Suppressor macrophage treated with lipopolysaccharide for 1 hour (primary cell): ENCODE data around the gene NCK1.

Experiments used
- DNase-seq, 3 donors: peaks; one replicate each; pipeline ENCODE4 v3.0.0-alpha.2; 2020 to 2022

Gene NCK1

DNA sequence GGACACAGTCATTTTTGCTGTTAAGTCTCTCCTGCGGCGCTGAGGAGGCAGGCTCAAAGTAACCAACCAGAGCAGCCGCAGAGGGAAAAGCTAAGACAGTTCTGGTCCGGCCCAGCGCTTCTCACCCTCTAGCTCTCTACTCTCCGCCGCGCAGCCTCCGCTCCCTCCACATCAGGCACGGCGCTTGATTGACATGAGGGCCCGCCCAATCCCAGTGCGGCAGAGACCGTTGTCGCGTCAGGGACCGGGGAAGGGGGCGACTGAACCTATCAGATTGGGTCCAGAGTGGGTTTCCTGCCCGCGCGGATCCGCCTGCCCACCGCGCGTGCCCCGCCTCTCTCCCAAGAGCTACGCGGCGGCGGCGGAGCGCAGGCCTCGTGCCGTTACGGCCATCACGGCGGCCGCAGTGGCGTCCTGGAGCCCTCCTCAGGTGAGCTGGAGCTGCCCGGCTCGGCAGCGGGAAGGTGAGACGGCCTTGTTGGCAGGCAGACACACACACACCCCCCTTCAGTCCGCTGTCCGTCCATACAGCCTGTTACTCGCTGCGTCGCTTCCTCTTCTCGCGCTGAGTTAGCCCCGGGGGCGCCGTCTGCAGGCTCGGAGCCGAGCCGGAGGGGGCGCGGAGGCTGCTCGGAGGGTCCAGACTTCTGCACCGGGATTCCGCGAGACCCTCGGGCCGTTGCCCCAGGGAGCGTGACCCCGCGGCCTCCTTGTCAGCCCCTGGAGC lies at the start of gene NCK1:
Gene NCK1 (plus strand): TSS at position 319 of the 727 bp plus-strand sequence. CDS start 65,794 bp downstream, outside the sequence.
- DNase-seq, result peak; percentile 97

DNA sequence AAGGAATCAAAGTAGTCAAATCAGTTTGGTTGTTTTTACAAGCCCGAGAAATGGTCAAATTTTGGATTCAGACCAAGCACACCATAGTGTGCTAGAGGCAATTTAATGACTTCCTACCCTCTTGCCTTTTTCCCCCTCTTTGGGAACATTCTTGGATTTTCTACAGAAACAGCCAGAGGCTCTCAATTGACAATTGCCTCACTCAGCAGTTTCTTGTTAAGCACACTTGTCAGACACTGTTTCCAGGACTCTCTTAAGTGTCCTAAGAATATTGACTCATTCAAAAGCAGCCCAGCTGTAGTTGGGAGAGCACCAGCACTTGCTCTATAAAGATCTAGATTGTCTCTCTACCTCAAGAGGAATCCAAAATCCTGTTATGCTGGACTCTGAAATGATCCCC lies 44.6 kb upstream of the NCK1 start:
- DNase-seq, result no peak

DNA sequence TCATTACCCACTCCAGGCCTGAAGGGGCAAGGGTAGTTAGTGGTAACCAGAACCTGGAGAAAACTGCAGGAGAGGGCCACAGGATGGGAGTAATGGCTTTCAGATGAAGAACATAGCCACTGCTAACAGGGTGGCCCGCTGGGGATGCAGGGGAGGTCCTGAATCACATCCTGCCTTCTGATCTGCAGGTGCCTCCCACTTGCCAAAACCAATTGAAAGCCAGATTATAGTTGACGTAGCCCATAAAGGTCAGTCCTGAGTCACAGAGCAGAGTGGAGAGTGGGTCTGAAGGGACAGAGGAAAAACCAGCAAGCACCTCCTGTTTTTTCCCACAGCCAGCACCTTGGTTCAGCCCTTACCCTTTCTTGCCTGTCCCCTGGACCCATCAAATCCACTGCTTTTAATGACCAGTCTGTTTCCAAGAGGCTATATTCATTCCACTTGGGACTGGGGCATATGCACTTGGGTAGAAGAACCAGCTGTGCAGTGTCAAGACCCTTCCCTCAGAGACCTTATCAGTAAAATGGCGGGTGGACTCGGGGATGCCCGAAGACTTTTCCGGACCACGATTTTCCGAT lies 43.7 kb upstream of the NCK1 start:
- peak in 2 of 3 donors; percentile 11 to 36 for DNase-seq

DNA sequence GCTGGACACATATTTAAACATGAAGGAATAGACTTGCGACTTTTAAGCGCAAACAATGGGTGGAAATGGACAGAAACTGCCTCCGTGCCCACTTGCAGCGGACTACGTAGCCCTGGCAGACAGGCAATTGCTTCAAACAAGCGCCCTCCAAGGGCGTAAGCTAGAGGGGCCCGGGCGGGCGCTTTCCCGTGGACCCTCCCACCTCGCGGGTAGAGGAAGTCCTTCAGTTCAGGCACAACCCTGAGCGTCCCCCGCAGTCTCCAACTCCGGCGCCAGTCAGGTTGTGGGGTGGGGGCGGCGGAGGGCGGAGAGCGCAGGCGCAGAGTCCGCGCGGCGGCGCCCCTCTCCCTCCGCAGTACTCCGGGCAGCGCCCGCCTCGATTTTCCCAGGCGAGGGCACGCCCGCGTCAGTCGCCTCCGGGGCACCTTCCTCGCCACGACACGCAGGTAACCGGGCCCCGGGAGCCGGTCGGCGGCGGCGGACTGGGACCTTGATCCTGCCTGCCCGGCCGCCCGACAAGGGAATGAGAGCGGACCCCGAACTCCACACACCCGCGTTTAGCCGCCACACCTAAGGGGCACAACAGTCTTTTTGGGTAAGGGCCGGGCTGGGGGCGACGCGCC lies 43.1 kb upstream of the NCK1 start, which contains the start of gene SLC35G2:
Gene SLC35G2 (plus strand): TSS at position 358 of the 623 bp plus-strand sequence. CDS start 35,335 bp downstream, outside the sequence.
- peak; percentile 30 to 48 (median 33) for DNase-seq

DNA sequence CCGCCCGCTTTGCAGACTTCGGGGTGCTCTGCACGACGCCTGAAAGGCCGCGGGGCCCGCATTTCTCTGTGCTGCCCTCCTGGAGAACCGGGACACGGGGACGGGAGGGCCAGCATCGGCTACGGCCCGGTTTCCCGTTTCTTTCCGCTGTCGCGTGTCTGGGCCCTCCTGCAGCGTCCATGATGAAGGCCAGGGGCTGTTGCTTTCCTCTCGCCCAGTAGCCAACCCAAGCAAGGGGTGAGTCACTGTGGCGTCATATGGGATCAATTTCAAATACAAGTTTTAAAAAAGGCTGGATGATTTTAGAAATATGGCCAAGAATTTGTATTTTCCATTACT lies 42.6 kb upstream of the NCK1 start:
- DNase-seq, result peak; percentile 42 to 52 (median 52)

DNA sequence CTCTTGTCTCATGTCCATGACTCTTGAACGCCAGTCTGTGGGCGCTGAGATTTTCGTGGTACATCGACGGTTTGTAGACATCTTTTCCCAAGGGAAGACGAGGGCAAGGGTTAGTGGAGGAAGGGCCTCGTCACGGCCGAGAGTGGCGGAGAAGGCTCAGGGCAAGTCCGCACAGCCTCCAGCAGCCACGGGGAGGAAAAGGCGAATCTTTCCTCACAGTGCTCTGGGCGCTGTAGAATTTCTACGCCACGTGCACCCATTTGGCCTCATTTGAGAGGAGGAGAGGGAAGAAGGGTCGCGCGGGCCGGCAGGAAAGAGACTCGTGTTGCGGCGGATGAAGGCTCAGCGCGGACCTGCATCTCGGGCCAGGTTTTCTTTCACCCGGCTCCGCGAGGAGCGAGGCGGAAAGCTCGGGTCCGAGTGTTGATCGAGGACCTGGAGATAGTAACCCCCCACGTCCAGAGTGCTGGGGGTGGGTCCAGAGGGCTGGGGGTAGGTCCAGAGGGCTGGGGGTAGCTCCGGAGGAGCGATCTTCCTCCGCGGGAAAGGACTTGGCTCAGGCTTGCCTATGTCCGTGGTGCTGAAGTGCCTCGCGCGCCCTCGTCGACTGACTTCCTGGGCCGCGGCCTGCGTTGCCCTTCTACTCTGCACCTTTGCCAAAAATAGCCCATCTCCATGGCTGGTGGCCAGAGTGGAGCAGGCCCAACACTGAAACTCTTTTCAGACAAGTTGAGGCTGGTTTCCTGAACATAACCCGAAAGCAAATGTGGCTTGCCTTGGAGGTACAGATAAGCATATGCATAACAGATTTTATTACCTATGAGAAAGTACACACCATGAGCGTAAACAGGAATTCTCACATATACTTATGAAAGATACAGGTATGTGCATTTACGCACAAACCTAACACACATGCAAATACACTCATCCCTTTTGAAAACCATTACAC lies 42.0 kb upstream of the NCK1 start:
- DNase-seq, result peak in 2 of 3 donors; percentile 46 to 60

DNA sequence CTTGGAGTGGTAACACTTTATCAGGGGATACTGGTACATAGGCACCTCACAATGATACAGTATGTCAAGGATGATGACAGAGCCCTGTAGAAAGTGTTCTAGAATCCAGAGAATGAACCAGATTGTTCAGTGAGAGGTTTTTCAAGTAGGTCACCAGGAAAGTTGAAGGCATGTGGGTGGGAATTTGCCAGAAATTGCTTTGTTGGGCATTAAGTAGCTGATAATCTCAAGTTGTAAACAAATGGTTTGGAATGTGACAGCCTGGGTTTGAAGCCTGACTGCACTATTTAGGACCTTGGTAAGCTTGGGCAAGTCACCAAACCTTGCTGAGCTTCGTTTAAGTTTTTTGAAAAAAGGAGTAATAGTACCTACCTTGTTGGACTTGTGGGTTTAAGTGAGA lies 30.5 kb upstream of the NCK1 start:
- DNase-seq, result no peak

DNA sequence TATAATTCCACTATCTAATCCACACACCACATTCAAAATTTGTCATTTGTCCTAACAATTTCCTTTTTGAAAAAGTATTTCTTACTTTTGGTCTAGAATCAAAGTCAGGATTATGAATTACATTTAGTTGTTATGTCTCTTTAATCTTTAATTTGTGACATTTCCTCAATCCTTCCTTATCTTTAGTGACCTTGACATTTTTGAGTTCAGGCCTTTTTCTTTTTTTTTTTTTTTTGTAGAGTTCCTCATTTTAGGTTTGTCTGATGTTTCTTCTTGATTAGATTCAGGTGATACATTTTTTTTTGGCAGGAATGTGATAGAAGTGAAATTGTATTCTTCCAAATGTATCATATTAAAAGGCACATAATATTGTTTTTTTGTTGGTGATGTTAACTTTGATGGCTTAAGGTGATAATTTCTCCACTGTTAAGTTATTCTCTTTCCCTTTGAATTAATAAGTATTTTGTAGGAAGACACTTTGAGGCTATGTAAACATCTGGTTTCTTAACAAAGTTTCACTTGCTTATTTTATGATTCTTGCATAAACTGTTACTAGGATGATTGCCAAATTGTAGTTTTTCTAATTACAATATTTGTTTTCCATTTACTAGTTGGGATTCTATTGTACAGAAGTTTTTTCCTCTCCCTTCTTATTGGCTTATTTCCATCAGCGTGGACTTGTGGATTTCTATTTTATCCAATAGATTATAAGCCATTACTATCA lies 26.8 kb upstream of the NCK1 start:
- DNase-seq, result no peak

DNA sequence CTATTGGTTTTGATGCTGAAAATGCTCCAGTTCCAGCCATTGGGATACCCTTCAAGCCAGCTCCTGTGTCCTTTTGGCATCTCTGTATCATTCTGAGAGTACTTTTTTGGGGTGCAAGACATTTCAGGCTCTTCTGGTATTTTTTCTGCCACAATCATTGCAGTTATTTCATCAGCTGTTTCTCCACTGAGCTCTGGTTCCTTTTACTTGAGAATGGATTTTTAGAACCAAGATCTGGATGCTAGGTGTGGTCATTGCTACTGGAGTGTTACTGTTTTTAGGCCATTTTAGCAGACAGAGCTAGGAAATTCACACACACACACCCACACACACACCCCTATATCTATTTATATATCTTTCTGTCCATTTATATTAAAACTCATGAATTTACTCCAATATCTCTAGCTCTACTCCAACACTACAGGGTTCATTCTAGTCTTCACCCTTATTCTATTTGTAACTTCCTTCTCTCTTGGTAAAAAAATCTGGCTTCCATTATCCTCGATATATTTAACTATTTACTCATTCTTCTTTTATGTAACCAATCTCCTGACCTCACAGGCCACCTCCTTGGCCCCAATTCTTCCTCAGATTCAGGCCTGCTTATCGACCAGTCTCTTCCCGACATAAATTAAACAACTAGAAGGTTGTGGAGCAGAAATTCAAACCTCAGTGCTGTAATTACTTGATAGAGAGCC lies 26.0 kb upstream of the NCK1 start:
- no peak for DNase-seq

DNA sequence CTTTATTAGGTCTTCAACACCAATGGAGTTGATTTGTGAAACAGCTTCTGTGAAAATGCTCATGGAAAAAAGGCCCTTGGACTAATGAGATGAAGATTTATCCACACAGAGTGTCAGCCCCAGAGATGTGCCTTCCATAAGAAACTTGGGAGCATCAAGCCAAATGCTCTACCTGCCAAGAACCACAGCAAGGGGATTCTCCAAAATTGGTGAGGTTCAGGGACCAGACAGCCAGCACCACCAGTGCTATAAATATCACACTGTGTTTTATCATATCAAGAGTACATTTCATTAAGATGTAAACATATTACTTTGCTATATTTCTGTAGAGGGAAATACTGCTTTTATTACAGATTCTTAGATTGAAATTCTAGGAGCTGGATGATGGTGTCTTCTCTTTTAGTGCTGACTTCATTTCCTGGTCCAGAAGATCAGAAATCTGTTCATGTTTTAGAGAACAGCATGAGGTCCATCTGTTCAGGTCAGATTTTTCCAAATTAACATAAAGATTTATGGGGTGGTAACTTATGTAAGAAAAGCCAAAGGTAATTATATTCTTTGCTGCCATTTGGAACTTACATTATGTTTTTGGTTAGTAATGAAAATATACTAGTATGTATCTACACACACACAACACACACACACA lies 25.4 kb upstream of the NCK1 start:
- DNase-seq, result no peak

DNA sequence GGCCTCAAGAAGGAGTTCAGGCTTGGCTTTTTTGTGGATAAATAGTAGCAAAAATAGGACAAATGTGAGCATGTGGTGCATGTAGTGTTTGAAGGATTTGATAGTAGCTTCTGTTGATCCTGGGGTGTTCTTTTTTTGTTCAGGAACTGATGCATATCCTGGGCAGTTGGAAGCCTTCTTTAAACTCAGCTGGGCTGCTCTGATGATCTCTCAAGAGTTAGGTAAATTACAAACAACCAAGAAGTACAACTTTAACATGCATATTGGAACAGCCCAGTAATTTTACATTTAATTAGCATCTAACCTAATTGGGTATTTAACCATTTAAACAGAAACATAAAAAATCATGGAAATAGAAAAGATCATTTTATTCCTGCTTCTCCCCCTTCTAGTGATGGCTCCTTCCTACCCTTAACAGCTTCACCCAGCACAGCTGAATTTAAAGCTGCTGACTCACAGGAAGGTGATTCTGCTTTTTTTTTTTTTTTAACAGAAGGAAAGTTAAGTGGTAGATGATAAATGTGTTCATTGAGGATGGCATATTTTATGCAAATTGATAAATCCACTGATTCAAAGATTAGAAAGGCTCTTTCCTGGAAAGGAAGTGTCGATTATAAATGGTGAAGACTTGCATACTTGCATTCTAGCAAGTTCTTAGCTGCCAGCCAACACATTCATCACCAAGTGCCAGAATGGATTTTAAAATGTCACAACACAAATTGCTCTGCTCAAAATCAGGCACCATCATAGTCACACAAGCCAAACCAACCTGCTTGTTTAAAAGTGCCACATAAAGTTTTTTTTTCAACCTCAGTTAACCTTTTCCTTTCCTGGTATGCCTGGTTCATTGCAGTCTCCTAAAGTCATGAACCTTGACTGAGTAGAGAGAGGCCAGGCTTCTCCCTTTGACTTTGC lies 23.1 kb upstream of the NCK1 start:
- peak in 1 of 3 donors; percentile 25 for DNase-seq

DNA sequence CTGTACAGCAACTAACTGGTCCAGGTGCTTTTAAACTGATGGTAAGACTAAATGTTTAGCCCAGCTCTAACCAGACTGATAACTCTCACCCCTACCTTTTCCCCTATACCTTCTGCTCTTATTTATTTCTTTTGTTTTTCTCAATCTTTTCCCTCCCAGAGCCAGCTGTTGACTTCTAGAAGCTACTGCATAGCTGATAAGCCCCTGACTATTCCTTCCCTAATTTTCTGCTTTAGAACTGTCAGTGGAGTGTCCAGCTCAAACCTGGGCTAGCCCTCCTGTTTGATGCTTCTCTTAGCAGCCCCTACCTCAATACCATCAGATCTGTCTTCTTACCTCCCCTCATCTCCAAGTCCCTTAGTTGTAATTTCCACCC lies 22.5 kb upstream of the NCK1 start:
- no peak for DNase-seq

DNA sequence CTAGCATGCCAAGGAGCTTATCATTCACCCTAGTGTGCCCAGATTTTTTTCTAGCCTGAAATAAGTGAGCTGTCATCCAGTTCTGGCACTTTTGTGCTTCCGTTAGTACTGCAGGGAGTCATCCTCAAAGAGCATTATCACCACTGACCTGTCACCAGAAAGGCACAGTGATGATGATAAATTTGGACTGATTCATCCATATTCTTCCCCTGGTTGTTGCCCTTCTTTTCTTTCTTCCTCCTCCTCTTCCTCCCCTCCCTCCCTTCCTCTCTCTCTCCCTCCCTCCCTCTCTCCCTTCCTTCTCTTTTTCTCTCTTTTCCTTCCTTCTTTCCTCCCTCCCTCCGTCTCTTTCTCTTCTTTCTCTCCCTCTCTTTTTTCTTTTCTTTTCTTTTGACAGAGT lies 21.8 kb upstream of the NCK1 start:
- DNase-seq, result no peak

DNA sequence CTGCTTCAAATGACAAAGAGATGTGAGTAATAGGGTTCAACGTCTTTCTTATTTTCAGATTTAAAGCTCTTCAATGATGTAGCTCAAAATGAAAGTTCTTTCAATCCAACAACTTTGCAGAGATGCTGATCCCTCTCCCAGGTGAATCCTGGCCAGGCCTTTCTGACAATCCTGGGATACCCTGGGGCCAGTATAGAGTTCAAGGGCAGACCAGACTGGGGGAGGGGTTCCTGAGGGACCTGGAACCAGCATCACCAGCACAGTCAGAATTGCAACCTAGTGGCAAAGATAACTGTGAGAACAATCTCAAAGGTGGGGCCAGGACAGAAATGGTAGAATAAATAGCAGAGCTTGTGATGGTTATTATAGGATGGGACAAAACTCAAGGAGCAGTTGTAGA lies 19.7 kb upstream of the NCK1 start:
- no peak for DNase-seq

DNA sequence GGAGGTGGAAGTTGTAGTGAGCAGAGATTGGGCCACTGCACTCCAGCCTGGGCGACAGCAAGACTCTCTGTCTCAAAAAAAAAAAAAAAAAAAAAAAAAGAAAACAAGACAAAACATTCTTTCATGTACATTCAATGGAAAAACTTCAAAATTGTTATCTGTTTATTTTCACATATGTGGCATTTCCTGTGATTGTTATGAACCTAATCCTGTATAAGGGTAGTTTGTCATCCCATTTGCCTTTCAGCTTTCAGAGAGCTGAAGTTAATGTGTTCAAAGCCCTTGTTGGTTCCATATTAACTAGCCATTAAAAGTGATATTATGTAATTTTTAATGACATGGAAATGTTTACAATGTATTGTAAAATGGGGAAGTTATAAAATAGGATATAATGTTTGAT lies 17.3 kb upstream of the NCK1 start:
- DNase-seq, result no peak

DNA sequence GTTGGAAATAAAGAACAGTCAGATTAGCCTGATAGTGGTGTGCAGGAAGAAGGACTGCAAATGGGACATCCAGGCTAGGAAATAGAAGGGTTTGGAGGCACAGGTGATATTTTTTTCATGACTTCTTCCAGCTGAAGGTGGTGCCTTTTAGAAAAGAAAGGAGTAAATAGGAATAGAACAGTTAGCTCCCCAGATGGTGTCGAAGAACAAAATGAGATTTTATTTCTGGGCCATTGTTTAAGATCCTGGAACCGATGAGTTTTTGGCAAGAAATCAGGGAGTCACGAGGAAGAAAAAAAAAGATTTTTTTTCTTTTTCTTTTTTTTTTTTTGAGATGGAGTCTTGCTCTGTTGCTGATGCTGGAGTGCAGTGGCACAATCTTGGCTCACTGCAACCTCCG lies 9.8 kb upstream of the NCK1 start:
- DNase-seq, result no peak

DNA sequence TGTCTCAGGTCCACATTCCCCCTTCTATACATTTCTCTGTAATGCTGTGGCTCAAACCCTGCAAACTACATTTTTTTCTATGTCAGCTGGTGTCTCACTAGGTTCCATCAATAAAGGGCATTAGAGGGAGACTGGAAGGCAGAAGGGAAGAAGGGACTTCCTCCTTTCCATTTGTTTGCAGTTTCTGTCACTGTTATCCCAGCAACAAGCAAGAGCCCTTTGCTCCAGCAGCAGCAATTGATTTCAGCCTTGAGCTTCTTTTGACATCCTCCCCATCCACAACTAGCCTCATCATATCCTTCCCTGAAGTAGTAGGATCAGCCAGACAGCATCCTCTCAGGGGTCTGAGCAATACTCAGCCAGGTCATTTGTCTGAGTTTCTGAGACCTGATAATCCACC lies 5.3 kb upstream of the NCK1 start:
- peak; percentile 29 to 52 (median 34) for DNase-seq

DNA sequence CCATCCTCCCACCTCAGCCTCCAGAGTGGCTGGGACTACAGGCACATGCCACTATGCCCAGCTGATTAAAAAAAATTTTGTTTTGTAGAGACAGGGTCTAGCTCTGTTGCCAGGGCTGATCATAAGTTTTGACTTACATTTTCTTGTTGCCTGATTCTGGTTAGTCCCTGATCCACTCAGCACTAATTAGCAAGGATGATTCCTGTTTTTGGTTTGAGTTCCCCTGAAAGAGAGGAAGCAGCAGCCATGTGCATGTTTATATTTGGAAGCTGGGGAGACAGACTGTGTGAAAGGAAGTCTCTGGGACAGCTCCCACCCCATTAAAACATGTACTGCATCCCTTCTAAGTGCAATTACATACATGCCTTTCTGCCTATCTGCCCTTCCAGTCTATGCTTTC lies 3.6 kb upstream of the NCK1 start:
- DNase-seq, result peak; percentile 76 to 88 (median 83)

DNA sequence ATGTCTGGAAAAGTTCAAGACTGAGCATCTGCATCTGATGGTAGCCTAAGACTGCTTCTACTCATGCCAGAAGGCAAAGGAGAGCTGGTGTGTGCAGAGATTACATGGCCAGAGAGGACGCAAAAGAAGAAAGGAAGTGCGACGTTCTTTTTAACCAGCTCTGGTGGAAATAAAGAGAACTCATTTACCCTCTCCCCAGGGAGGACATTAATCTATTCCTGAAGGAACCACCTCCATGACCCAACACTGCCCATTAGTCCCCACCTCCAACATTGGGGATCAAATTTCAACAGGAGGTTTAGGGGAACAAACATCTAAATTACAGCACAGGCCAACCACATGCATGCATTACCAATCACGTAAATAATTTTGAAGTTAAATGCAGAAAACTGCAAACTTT lies 1.5 kb upstream of the NCK1 start:
- peak in 1 of 3 donors; percentile 18 for DNase-seq
